HL-60/S4 treated with retinoic acid at 250 ng/mL for 4 days and 3 days (cell line): Measurements from ENCODE around the gene ZDHHC9.

Experiments
- in situ Hi-C: fragments of 300-500 bp; cut with MboI; formaldehyde crosslinking; loops from 2 replicates; pipeline ENCODE4 v1.7.0; 2022; ENCODE audit warnings: low sequenced_read_pairs

The ZDHHC9 gene

GRCh38 chrX:129787336-129788055 lies 56.2 kb downstream of the ZDHHC9 start:
- in situ Hi-C loops: no loop called here

GRCh38 chrX:129786210-129786651 lies 57.5 kb downstream of the ZDHHC9 start:
- in situ Hi-C loops: no loop called here

GRCh38 chrX:129785160-129785947 lies 58.3 kb downstream of the ZDHHC9 start:
- in situ Hi-C loops: no loop called here

- in situ Hi-C loops: no loop called here
These were observed 59.3 kb downstream of the ZDHHC9 start for GRCh38 chrX:129784371-129784770.

- in situ Hi-C loops: no loop called here
These were observed 60.4 kb downstream of the ZDHHC9 start for GRCh38 chrX:129783291-129783713.

- in situ Hi-C loops: no loop called here
These were observed 61.0 kb downstream of the ZDHHC9 start for GRCh38 chrX:129782706-129783105.

- in situ Hi-C loops: no loop called here
These were observed 61.8 kb downstream of the ZDHHC9 start for GRCh38 chrX:129781680-129782495.

GRCh38 chrX:129781134-129781672 lies 62.5 kb downstream of the ZDHHC9 start:
- in situ Hi-C loops: no loop called here

- in situ Hi-C loops: no loop called here
These were observed 63.1 kb downstream of the ZDHHC9 start for GRCh38 chrX:129780441-129781105.

GRCh38 chrX:129779747-129780146 lies 63.9 kb downstream of the ZDHHC9 start, which contains the start of gene SASH3:
TSS of gene SASH3 (plus strand) at chrX:129779949. CDS start at chrX:129780098, 149 bp downstream.
- in situ Hi-C loops: no loop called here

GRCh38 chrX:129779086-129779672 lies 64.5 kb downstream of the ZDHHC9 start:
- in situ Hi-C loops: no loop called here

- in situ Hi-C loops: no loop called here
These were observed 66.3 kb downstream of the ZDHHC9 start for GRCh38 chrX:129777218-129778030.

GRCh38 chrX:129773649-129774458 lies 69.8 kb downstream of the ZDHHC9 start:
- in situ Hi-C loops: no loop called here

- in situ Hi-C loops: no loop called here
These were observed 70.8 kb downstream of the ZDHHC9 start for GRCh38 chrX:129772796-129773431.

GRCh38 chrX:129771266-129771995 lies 72.3 kb downstream of the ZDHHC9 start:
- in situ Hi-C loops: no loop called here

- in situ Hi-C loops: no loop called here
These were observed 74.1 kb downstream of the ZDHHC9 start for GRCh38 chrX:129769467-129770154.
